Erythroblast (primary cell): ENCODE measurements around the gene ANKRD2.

Source experiments
- GATA1 ChIP-seq: IDR thresholded peaks from 2 replicates; pipeline ENCODE4 v1.6.1; 2011; ENCODE audit warnings: low read depth, mild to moderate bottlenecking, control low read depth, low read length, moderate library complexity
- POLR2A ChIP-seq: IDR thresholded peaks from 2 replicates; pipeline ENCODE4 v1.6.1; 2011; ENCODE audit warnings: mild to moderate bottlenecking, low read length

DNA sequence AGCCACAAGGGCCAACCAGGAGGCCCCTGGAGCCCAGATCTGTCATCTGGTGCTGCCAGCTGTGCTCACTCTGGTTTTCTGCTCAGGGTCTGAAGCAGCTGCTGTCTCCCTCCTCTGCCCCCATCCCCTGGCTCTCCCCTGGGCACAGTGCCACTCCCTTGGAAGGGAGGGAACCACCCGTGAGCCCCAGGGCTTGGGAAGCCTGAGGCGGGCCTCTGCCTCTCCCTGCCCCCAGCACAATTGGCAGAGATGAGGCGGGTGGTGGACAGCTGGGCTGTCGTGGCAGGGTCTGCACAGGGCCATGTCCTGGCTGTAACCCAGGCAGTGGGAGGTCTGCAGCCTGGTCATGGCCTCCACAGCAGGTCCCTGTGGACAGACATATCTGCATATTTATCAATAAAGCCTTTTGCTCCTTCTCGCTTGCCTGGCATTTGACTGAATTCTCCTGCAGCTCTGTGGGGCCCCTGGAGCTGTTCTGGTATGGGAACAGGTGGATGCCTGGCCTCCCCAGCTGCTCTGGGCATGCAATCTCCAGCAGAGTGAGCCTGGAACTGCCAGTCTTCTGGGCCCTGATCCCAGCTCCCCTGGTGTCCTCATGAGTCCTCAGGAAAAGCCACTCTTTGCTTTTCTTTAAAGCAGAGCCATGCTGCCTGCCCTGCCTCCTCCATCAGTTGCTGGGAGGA is 1.6 kb upstream of the ANKRD2 start:
- no peak for TF ChIP-seq GATA1
- no peak for TF ChIP-seq POLR2A
